Measurements from ENCODE around the gene COA6.

DNA sequence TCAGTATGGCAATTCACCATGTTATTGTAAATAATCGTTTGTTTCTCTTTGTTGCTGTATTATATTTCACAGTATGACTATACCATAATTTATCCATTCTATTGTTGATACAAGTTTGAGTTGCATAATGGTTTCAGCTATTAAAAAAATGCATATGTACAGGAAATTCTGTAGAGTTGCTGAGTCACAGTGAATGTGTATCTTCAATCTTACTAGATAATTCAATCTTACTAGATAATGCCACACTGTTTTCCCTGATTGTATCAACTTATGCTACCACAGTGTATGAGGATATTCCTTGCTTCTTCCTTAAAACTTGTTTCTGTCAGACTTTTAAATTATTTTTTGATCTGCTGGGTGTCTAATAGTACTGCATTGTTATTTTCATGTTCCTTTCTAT lies 3.5 kb upstream of the COA6 start:
- no peak for TF ChIP-seq EZH2 (IDR thresholded peaks at IDR 0.05)
- TF ChIP-seq POLR2AphosphoS5 (IDR thresholded peaks at IDR 0.05; ENCODE audit: borderline replicate concordance, low read depth, low read length): no peak
